Naive thymus-derived CD4-positive, alpha-beta T cell (primary cell): ENCODE data around the gene GSTM1. TPM values are rescaled to one million over a fixed set of nuclear protein-coding genes. Genes with fewer than 3 reads are reported as not detected.
"Not testable (repeated sequence)": the region's sequence is repeated elsewhere in the genome, so short reads cannot be mapped to it uniquely, and the experiment has no call there.

Experiments used
- ATAC-seq: fragments of 150-1000 bp; cut with Tn5 transposase; 2 replicates; pipeline ENCODE4 v1.10.0; 2021; ENCODE audit warnings: mild to moderate bottlenecking, moderate library complexity
- CTCF ChIA-PET: fragments of 350-600 bp; sonication (Branson Sonifier 250); formaldehyde crosslinking; loops from one replicate; lab custom pipeline; 2021; ENCODE audit warnings: antibody characterized with exemption; lab: Charles Lee
- POLR2A ChIA-PET: fragments of 350-600 bp; sonication (Branson Sonifier 250); formaldehyde crosslinking; loops from one replicate; lab custom pipeline; 2021; ENCODE audit warnings: antibody characterized with exemption, inconsistent platforms; lab: Charles Lee
- DNase-seq, 9 donors: peaks; one replicate each; pipeline versions ENCODE4 v3.0.0 to v3.0.0-alpha.2; 2020 to 2022; ENCODE audit warnings: mixed read lengths in 1 of 9
- H3K27ac ChIP-seq: one replicate; pipeline ENCODE4 v1.7.0; 2013; ENCODE audit warnings: mild to moderate bottlenecking, low read depth, low read length, moderate library complexity
- H3K27me3 ChIP-seq, 2 donors: one replicate each; pipeline ENCODE4 v1.7.0; 2013; ENCODE audit warnings: low read length in 2 of 2, mild to moderate bottlenecking in 2 of 2, moderate library complexity in 2 of 2; ENCODE audit not compliant: control insufficient read depth in 2 of 2, insufficient read depth in 2 of 2
- H3K36me3 ChIP-seq, 3 experiments: 1 replicate in 2 of 3; 2 replicates in 1 of 3; pipeline ENCODE4 v1.7.0; 2013; ENCODE audit warnings: low read length in 3 of 3, mild to moderate bottlenecking in 3 of 3, moderate library complexity in 1 of 3; ENCODE audit not compliant: insufficient read depth in 3 of 3, control insufficient read depth in 2 of 3
- H3K4me1 ChIP-seq, 2 donors: one replicate each; pipeline ENCODE4 v1.7.0; 2013; ENCODE audit warnings: low read length in 2 of 2, mild to moderate bottlenecking in 2 of 2, moderate library complexity in 1 of 2; ENCODE audit not compliant: control insufficient read depth in 2 of 2, insufficient read depth in 2 of 2
- H3K4me3 ChIP-seq: 2 replicates; pipeline ENCODE4 v1.7.0; 2013; ENCODE audit warnings: mild to moderate bottlenecking, low read length
- H3K9me3 ChIP-seq, 3 experiments: 1 replicate in 2 of 3; 2 replicates in 1 of 3; pipeline ENCODE4 v1.7.0; 2013; ENCODE audit warnings: low read length in 3 of 3; ENCODE audit not compliant: control insufficient read depth in 2 of 3
- H3K27ac Mint-ChIP-seq, 9 donors: one replicate each; pipeline ENCODE4 v1.8.0; 2020 to 2022; ENCODE audit warnings: mixed read lengths in 9 of 9, mild to moderate bottlenecking in 8 of 9, moderate library complexity in 5 of 9, inconsistent platforms in 2 of 9
- H3K27me3 Mint-ChIP-seq, 5 donors: one replicate each; pipeline ENCODE4 v1.8.0; 2021 to 2022; ENCODE audit warnings: mixed read lengths in 5 of 5, mild to moderate bottlenecking in 1 of 5
- H3K36me3 Mint-ChIP-seq, 5 donors: one replicate each; pipeline ENCODE4 v1.8.0; 2020 to 2022; ENCODE audit warnings: mixed read lengths in 5 of 5, mild to moderate bottlenecking in 3 of 5, inconsistent platforms in 1 of 5
- H3K4me1 Mint-ChIP-seq, 7 donors: one replicate each; pipeline ENCODE4 v1.8.0; 2020 to 2022; ENCODE audit warnings: mixed read lengths in 7 of 7, mild to moderate bottlenecking in 3 of 7, inconsistent platforms in 1 of 7
- H3K4me3 Mint-ChIP-seq, 10 donors: one replicate each; pipeline ENCODE4 v1.8.0; 2020 to 2022; ENCODE audit warnings: mild to moderate bottlenecking in 10 of 10, mixed read lengths in 10 of 10, moderate library complexity in 6 of 10, inconsistent platforms in 2 of 10
- H3K9me3 Mint-ChIP-seq, 11 donors: one replicate each; pipeline ENCODE4 v1.8.0; 2020 to 2022; ENCODE audit warnings: mixed read lengths in 11 of 11, mild to moderate bottlenecking in 4 of 11, inconsistent platforms in 1 of 11, moderate library complexity in 1 of 11
- intact Hi-C, 2 donors: fragments of 100-400 bp; cut with micrococcal nuclease; formaldehyde crosslinking; loops; one replicate each; pipeline ENCODE4 v1.15.1; 2023
- polyA plus RNA-seq, 2 donors: library from polyadenylated mRNA; unstranded; fragments of 300-500 nt; fragmentation: Illumina TruSeq; gene quantifications; one replicate each; pipeline ENCODE4 v1.2.3, GENCODE V29; 2021
- total RNA-seq, 6 experiments: library from RNA in 5 of 6; stranded (reverse) in 5 of 6; gene quantifications; 1 replicate in 5 of 6; 2 replicates in 1 of 6; pipeline ENCODE4 v1.2.3 and lab custom pipeline; 2021 to 2026

The GSTM1 gene
- total and polyA plus RNA-seq, 7 experiments from 2014 or later, result 45.9 to 83.6 (median 62.4) TPM; not detected in 4

DNA sequence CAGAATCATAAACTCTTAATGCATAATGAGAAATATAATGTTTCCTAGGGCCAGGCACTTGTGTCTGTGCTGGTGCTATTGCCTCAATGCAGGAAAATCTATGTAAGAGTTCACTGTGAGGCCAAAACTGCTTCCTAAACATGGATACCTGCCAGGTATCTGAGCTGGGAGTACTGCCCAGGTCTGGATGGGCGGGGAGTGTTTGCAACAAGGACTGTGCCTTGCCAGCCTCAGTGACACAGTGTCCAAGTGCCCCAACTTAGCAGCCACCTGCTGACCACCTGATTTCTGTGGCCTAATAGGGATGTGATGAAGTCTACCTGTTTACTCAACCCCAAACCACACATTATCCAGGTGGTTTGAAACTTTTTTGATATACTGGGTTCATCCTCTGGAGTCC is 2.2 kb upstream of the GSTM1 start:
- H3K4me3 Mint-ChIP-seq, ATAC-seq, H3K9me3 Mint-ChIP-seq, H3K9me3 ChIP-seq, POLR2A ChIA-PET, H3K27me3 ChIP-seq, H3K27me3 Mint-ChIP-seq, H3K4me1 ChIP-seq, DNase-seq, H3K36me3 ChIP-seq, CTCF ChIA-PET, H3K27ac Mint-ChIP-seq, H3K4me3 ChIP-seq, H3K27ac ChIP-seq: not testable (repeated sequence)
- Mint-ChIP-seq H3K36me3 (peaks cover 0 to 12% (median 6%) of the 10 kb centered on the region in 5 donors), H3K4me1 (peaks cover 0 to 22% (median 8%) of the 10 kb centered on the region in 7 donors)
- intact Hi-C loops, result loop anchor here in 1 of 2 donors (5.0 kb wide), 1 partner anchor 138 kb away; the partner anchor contains the start of gene GNAI3

DNA sequence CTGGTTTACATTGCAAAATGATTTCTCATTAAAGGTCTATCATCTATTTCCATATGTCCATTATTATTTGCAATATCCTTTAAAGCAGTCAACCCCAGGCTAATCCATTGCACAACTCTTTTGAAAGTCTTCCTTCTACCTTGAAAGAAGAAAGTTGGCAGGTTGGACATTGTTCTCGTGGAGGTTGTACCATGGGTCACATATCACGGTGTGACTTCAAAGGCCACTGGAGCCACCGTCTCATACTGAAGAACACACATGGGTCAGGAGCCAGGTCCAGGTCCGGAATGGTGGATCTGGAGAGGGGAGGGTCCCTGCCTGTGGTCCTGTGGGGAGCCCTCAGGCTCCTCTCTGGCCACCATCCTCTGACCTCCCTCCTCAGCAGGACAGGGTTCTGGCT is 1.7 kb upstream of the GSTM1 start:
- H3K27ac Mint-ChIP-seq, H3K9me3 ChIP-seq, H3K27ac ChIP-seq, H3K9me3 Mint-ChIP-seq, ATAC-seq, H3K27me3 ChIP-seq, H3K27me3 Mint-ChIP-seq, H3K36me3 ChIP-seq, H3K4me1 ChIP-seq, DNase-seq, H3K4me3 Mint-ChIP-seq, CTCF ChIA-PET, H3K4me3 ChIP-seq, POLR2A ChIA-PET: not testable (repeated sequence)
- intact Hi-C loops, result loop anchor here in 1 of 2 donors (2.0 to 5.0 kb wide), 5 partner anchors 17 to 349 kb away; partner anchors contain the start of genes GNAI3, GSTM2, GSTM3 and STRIP1
- H3K4me1 Mint-ChIP-seq, result peaks cover 0 to 27% (median 8%) of the 10 kb centered on the region in 7 donors
- H3K36me3 Mint-ChIP-seq, result peaks cover 0 to 13% (median 10%) of the 10 kb centered on the region in 5 donors

- intact Hi-C loops, result loop anchor here in 1 of 2 donors (2.0 to 5.0 kb wide), 5 partner anchors 18 to 348 kb away; partner anchors contain the start of genes GNAI3, GSTM2, GSTM3 and STRIP1
- H3K9me3 Mint-ChIP-seq, CTCF ChIA-PET: not testable (repeated sequence)
Observed at GRCh38 chr1:109687109-109687508, 508 bp upstream of the GSTM1 start.

DNA sequence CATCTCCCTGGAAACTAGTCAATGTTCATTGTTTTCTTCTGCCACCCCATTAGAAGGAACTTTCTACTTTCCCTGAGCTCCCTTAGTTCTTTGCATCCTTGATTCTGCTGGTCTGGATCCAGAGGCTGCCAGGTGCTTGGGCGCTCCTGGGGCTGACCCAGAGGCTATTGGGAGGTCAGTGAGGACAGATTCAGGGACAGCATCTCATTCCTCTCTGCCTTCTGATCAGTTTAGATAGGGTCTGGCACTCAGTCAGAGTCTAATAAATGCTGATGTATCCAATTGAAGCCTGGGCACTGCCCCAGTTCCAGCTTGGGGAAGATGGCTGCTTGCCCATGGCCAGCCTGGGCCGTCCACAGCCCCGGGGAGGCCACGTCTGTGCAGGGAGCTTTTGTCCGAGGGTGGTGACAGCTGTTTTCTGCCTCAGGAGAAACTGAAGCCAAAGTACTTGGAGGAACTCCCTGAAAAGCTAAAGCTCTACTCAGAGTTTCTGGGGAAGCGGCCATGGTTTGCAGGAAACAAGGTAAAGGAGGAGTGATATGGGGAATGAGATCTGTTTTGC is 2.3 kb downstream of the GSTM1 start:
- Histone ChIP-seq H3K27ac (no peak overlapping the region), H3K9me3 (no peaks in the 10 kb centered on the region), H3K27me3 (no peaks in the 10 kb centered on the region), H3K4me3 (no peak overlapping the region), H3K4me1 (no peaks in the 10 kb centered on the region), H3K36me3 (no peaks in the 10 kb centered on the region)
- Mint-ChIP-seq H3K9me3 (peaks cover 0 to 3% (median 0%) of the 10 kb centered on the region in 11 donors), H3K27me3 (no peaks in the 10 kb centered on the region), H3K27ac (peak overlapping the region in 3 of 9 donors; percentile 36 to 78 (median 64)), H3K4me3 (peak overlapping the region in 5 of 10 donors; percentile 2 to 89 (median 51)), H3K36me3 (peaks cover 0 to 16% (median 10%) of the 10 kb centered on the region in 5 donors), H3K4me1 (peaks cover 0 to 27% (median 8%) of the 10 kb centered on the region in 7 donors)
- ChIA-PET POLR2A (no interaction called here), CTCF (no interaction called here)
- no peak for ATAC-seq
- DNase-seq, result no peak
- intact Hi-C loops, result loop anchor here in 1 of 2 donors (2.0 to 5.0 kb wide), 2 partner anchors 83 to 143 kb away; partner anchors contain the start of gene GNAI3

More at GRCh38 chr1:109687109-109687508, 508 bp upstream of the GSTM1 start:
- H3K27me3 ChIP-seq, DNase-seq, H3K4me3 ChIP-seq, ATAC-seq, POLR2A ChIA-PET, H3K36me3 ChIP-seq, H3K27me3 Mint-ChIP-seq, H3K9me3 ChIP-seq, H3K4me1 ChIP-seq: not testable (repeated sequence)
- peak overlapping the region in 6 of 9 donors; percentile 88 to 96 (median 94) for H3K27ac Mint-ChIP-seq
- H3K4me1 Mint-ChIP-seq, result peaks cover 0 to 27% (median 8%) of the 10 kb centered on the region in 7 donors
- H3K27ac ChIP-seq, result peak overlapping the region; percentile 53
- peaks cover 0 to 16% (median 13%) of the 10 kb centered on the region in 5 donors for H3K36me3 Mint-ChIP-seq
- peak overlapping the region in 7 of 10 donors; percentile 81 to 99 (median 90) for H3K4me3 Mint-ChIP-seq

DNA sequence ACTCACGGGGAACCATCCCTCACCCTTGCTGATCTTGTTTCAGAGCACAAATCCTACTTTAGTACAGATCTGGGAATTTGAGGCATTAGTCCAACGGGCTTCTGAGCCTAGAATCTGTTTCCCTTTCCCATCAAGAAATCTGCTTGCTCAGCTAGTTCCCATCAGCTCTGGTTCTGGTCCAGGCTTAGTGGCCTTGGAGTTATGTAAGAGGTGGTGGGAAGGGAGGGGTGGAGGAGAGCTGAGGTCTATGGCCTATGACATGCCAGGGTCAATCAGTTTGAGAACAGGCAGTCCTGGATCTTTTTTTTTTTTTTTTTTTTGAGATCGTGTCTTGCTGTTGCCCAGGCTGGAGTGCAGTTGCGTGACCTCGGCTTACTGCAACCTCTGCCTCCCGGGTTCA is 4.1 kb downstream of the GSTM1 start:
- Histone ChIP-seq H3K36me3 (no peaks in the 10 kb centered on the region), H3K9me3 (no peaks in the 10 kb centered on the region), H3K4me3 (no peak overlapping the region), H3K27me3 (no peaks in the 10 kb centered on the region), H3K4me1 (no peaks in the 10 kb centered on the region), H3K27ac (no peak overlapping the region)
- CTCF ChIA-PET, result no interaction called here
- Mint-ChIP-seq H3K9me3 (no peaks in the 10 kb centered on the region), H3K4me3 (no peak overlapping the region), H3K36me3 (peaks cover 0 to 15% (median 8%) of the 10 kb centered on the region in 5 donors), H3K4me1 (peaks cover 0 to 27% (median 8%) of the 10 kb centered on the region in 7 donors), H3K27me3 (no peaks in the 10 kb centered on the region), H3K27ac (no peak overlapping the region)
- intact Hi-C loops, result no loop called here
- POLR2A ChIA-PET, result no interaction called here
- ATAC-seq (no peak), DNase-seq (no peak)

GRCh38 chr1:109694400-109694799 is 6.8 kb downstream of the GSTM1 start:
- H3K4me1 Mint-ChIP-seq, result peaks cover 0 to 14% (median 0%) of the 10 kb centered on the region in 7 donors
- CTCF ChIA-PET, ATAC-seq, H3K27ac ChIP-seq, H3K4me3 Mint-ChIP-seq, H3K9me3 Mint-ChIP-seq, DNase-seq, POLR2A ChIA-PET, H3K27me3 Mint-ChIP-seq, H3K4me3 ChIP-seq, H3K4me1 ChIP-seq, intact Hi-C loops, H3K27me3 ChIP-seq, H3K27ac Mint-ChIP-seq, H3K9me3 ChIP-seq, H3K36me3 ChIP-seq: not testable (repeated sequence)
- H3K36me3 Mint-ChIP-seq, result peaks cover 0 to 16% (median 10%) of the 10 kb centered on the region in 5 donors

- H3K27ac Mint-ChIP-seq, CTCF ChIA-PET, intact Hi-C loops, H3K36me3 ChIP-seq, H3K9me3 Mint-ChIP-seq, DNase-seq, H3K4me1 Mint-ChIP-seq, ATAC-seq, H3K27me3 ChIP-seq, H3K4me3 ChIP-seq, H3K4me3 Mint-ChIP-seq, POLR2A ChIA-PET, H3K27me3 Mint-ChIP-seq, H3K9me3 ChIP-seq, H3K4me1 ChIP-seq, H3K27ac ChIP-seq: not testable (repeated sequence)
- H3K36me3 Mint-ChIP-seq, result peaks cover 0 to 16% (median 8%) of the 10 kb centered on the region in 5 donors
Observed at GRCh38 chr1:109695138-109695537, 7.5 kb downstream of the GSTM1 start.
